ENCODE results near the gene OR1L4.

OR1L4 gene

DNA sequence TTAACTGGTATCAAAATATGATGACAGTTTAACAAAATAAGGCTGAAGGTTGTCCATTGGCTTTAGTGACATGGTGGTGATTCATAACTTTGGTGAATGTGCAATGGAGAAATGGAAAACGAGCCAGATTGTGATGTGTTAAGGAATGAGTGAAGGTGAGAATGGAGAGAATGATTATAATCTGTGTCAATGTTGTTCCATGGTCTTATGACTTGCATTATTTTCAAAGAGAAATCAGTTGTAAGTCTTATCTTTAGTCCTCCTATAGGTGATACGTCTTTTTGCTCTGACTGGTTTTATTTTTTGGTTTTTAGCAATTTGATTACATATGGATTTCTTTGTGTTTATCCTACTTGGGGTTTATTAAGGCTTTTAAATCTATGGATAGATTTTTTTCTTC, 31.0 kb downstream of the OR1L4 start:
- no peak for DNase-seq (ENCODE audit: extremely low read depth, insufficient read length)
- Histone ChIP-seq H3K4me3 (replicated peaks; ENCODE audit: low read depth, low read length) (no peak overlapping the region), H3K36me3 (ENCODE audit: control insufficient read depth, insufficient read depth, low read length) (no peaks in the 10 kb centered on the region), H3K27me3 (replicated peaks; ENCODE audit: control insufficient read depth, insufficient read depth, low read length) (no peaks in the 10 kb centered on the region)
- TF ChIP-seq, protein P1, sequence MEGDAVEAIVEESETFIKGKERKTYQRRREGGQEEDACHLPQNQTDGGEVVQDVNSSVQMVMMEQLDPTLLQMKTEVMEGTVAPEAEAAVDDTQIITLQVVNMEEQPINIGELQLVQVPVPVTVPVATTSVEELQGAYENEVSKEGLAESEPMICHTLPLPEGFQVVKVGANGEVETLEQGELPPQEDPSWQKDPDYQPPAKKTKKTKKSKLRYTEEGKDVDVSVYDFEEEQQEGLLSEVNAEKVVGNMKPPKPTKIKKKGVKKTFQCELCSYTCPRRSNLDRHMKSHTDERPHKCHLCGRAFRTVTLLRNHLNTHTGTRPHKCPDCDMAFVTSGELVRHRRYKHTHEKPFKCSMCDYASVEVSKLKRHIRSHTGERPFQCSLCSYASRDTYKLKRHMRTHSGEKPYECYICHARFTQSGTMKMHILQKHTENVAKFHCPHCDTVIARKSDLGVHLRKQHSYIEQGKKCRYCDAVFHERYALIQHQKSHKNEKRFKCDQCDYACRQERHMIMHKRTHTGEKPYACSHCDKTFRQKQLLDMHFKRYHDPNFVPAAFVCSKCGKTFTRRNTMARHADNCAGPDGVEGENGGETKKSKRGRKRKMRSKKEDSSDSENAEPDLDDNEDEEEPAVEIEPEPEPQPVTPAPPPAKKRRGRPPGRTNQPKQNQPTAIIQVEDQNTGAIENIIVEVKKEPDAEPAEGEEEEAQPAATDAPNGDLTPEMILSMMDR (IDR thresholded peaks at IDR 0.05; ENCODE audit: insufficient read depth, low read length, poor library complexity, severe bottlenecking), result no peak

DNA sequence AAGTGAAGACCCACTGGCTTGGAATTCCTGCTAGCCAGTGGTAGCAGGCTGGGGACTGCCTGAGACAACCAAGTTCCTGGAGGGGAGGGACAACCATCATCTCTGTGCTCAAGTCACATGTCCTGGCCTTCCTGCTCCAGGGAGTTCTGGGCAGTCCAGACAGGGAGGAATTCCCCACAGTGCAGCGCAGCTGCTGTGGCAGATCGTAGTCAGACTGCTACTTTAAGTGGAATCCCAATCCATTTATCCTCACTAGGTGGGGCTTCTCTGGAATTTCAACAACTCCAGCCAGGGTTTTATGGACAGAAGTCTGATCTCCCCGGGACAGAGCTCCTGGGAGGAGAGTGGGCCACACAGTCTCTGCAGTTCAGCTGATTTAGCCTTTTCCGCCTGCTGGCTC, 44.0 kb downstream of the OR1L4 start:
- Histone ChIP-seq H3K36me3 (ENCODE audit: control insufficient read depth, insufficient read depth, low read length) (no peaks in the 10 kb centered on the region), H3K4me3 (replicated peaks; ENCODE audit: low read depth, low read length) (no peak overlapping the region), H3K27me3 (replicated peaks; ENCODE audit: control insufficient read depth, insufficient read depth, low read length) (no peaks in the 10 kb centered on the region)
- no peak for DNase-seq (ENCODE audit: extremely low read depth, insufficient read length)
- TF ChIP-seq, protein P1 (IDR thresholded peaks at IDR 0.05; ENCODE audit: insufficient read depth, low read length, poor library complexity, severe bottlenecking), result no peak
